Ascending aorta (tissue), 2 donors: ENCODE results near the gene USP54. TPM values are rescaled to one million over a fixed set of nuclear protein-coding genes. Genes with fewer than 3 reads are reported as not detected.
"Not testable (repeated sequence)": the region's sequence is repeated elsewhere in the genome, so short reads cannot be mapped to it uniquely, and the experiment has no call there.

Source experiments
- DNase-seq, 2 donors: peaks; one replicate each; pipeline ENCODE4 v3.0.0-alpha.2; 2019; ENCODE audit warnings: low spot score in 2 of 2
- H3K27ac ChIP-seq, 2 donors: fragments of 200-600 bp; sonication (generic); one replicate each; pipeline ENCODE4 v1.5.1; 2016 to 2017; ENCODE audit warnings: mild to moderate bottlenecking in 1 of 2
- H3K27me3 ChIP-seq: fragments of 200-600 bp; sonication (generic); one replicate; pipeline ENCODE4 v1.5.1; 2017
- H3K36me3 ChIP-seq, 2 donors: fragments of 200-600 bp; sonication (generic); one replicate each; pipeline ENCODE4 v1.5.1; 2016
- H3K4me1 ChIP-seq, 2 donors: fragments of 200-600 bp; sonication (generic); one replicate each; pipeline ENCODE4 v1.5.1; 2016 to 2017; ENCODE audit warnings: mild to moderate bottlenecking in 1 of 2
- H3K4me3 ChIP-seq, 2 donors: fragments of 200-600 bp; sonication (generic); one replicate each; pipeline ENCODE4 v1.5.1; 2016 to 2017; ENCODE audit warnings: mild to moderate bottlenecking in 1 of 2
- H3K9me3 ChIP-seq, 2 donors: fragments of 200-600 bp; sonication (generic); one replicate each; pipeline ENCODE4 v1.5.1; 2016
- CTCF ChIP-seq, 3 experiments: fragments of 200-600 bp in 2 of 3; fragments of 450-650 bp in 1 of 3; sonication (generic) in 2 of 3; IDR thresholded peaks; one replicate each; pipeline ENCODE4 v1.5.1; 2016 to 2019; ENCODE audit warnings: antibody characterized with exemption in 3 of 3, mild to moderate bottlenecking in 1 of 3, moderate library complexity in 1 of 3
- intact Hi-C: fragments of 100-400 bp; cut with DNase I; formaldehyde crosslinking; loops from one replicate; pipeline ENCODE4 v1.15.1; 2023
- total RNA-seq: library from RNA; depleted of rRNA; stranded (reverse); fragments of >200 nt; gene quantifications from one replicate; pipeline ENCODE4 v1.1.0, GENCODE V29; 2016

Gene USP54
- total RNA-seq, 1 donor from 2014 or later, result 172 TPM

- intact Hi-C loops, result no loop called here
- TF ChIP-seq CTCF (IDR thresholded peaks at IDR 0.05), result no peak
- no peak for DNase-seq
Observed at GRCh38 chr10:73628405-73628804, 37.3 kb upstream of the USP54 start.

GRCh38 chr10:73627300-73627699 lies 36.2 kb upstream of the USP54 start:
- no peak for DNase-seq
- no peak for TF ChIP-seq CTCF (IDR thresholded peaks at IDR 0.05)
- H3K27me3 ChIP-seq, result no peaks in the 10 kb centered on the region
- H3K9me3 ChIP-seq, result no peaks in the 10 kb centered on the region
- intact Hi-C loops, result no loop called here
- H3K4me1 ChIP-seq, result peaks cover 0 to 11% of the 10 kb centered on the region in 2 donors
- no peak overlapping the region for H3K4me3 ChIP-seq
- no peak overlapping the region for H3K27ac ChIP-seq
- H3K36me3 ChIP-seq, result no peaks in the 10 kb centered on the region

More at GRCh38 chr10:73628405-73628804, 37.3 kb upstream of the USP54 start:
- H3K27ac ChIP-seq, result no peak overlapping the region
- H3K27me3 ChIP-seq, result no peaks in the 10 kb centered on the region
- H3K9me3 ChIP-seq, result no peaks in the 10 kb centered on the region
- H3K36me3 ChIP-seq, result no peaks in the 10 kb centered on the region
- no peak overlapping the region for H3K4me3 ChIP-seq
- peaks cover 0 to 11% of the 10 kb centered on the region in 2 donors for H3K4me1 ChIP-seq

- intact Hi-C loops, result loop anchor here (1.0 kb wide), 3 partner anchors 18 to 97 kb away; no protein-coding TSS in a partner anchor
- Histone ChIP-seq H3K4me1 (peaks cover 0 to 11% of the 10 kb centered on the region in 2 donors), H3K27ac (peak overlapping the region; percentile 77 to 79), H3K4me3 (peak overlapping the region; percentile 70 to 97), H3K9me3 (no peaks in the 10 kb centered on the region), H3K27me3 (no peaks in the 10 kb centered on the region), H3K36me3 (no peaks in the 10 kb centered on the region)
- no peak for TF ChIP-seq CTCF (IDR thresholded peaks at IDR 0.05)
- peak; percentile 86 to 98 for DNase-seq
Observed at GRCh38 chr10:73625884-73626752, 35.0 kb upstream of the USP54 start.

- no peak for TF ChIP-seq CTCF (IDR thresholded peaks at IDR 0.05)
- Histone ChIP-seq H3K9me3 (no peaks in the 10 kb centered on the region), H3K27me3 (no peaks in the 10 kb centered on the region), H3K4me3 (peak overlapping the region; percentile 70 to 97), H3K27ac (peak overlapping the region; percentile 77 to 79), H3K4me1 (peaks cover 0 to 11% of the 10 kb centered on the region in 2 donors), H3K36me3 (no peaks in the 10 kb centered on the region)
- intact Hi-C loops, result loop anchor here (1.0 kb wide), 1 partner anchor 96 kb away; no protein-coding TSS in a partner anchor
- no peak for DNase-seq
Observed at GRCh38 chr10:73625004-73625883, 34.1 kb upstream of the USP54 start.

GRCh38 chr10:73623056-73623455 lies 31.9 kb upstream of the USP54 start:
- TF ChIP-seq CTCF (IDR thresholded peaks at IDR 0.05), result no peak
- intact Hi-C loops, result no loop called here
- DNase-seq, result no peak

GRCh38 chr10:73620974-73621373 lies 29.8 kb upstream of the USP54 start:
- DNase-seq, H3K4me3 ChIP-seq, H3K4me1 ChIP-seq, H3K36me3 ChIP-seq, H3K27ac ChIP-seq, H3K9me3 ChIP-seq, H3K27me3 ChIP-seq, intact Hi-C loops: not testable (repeated sequence)

More at GRCh38 chr10:73623056-73623455, 31.9 kb upstream of the USP54 start:
- no peaks in the 10 kb centered on the region for H3K27me3 ChIP-seq
- H3K27ac ChIP-seq, result no peak overlapping the region
- no peaks in the 10 kb centered on the region for H3K9me3 ChIP-seq
- no peaks in the 10 kb centered on the region for H3K36me3 ChIP-seq
- H3K4me1 ChIP-seq, result peaks cover 0 to 11% of the 10 kb centered on the region in 2 donors
- no peak overlapping the region for H3K4me3 ChIP-seq

- H3K27me3 ChIP-seq, H3K4me3 ChIP-seq, H3K9me3 ChIP-seq, H3K36me3 ChIP-seq, H3K27ac ChIP-seq, intact Hi-C loops, DNase-seq, H3K4me1 ChIP-seq: not testable (repeated sequence)
Observed at GRCh38 chr10:73617143-73617542, 26.0 kb upstream of the USP54 start.
